HG02763 (cell line): ENCODE measurements around the gene ANP32A.
A peak's percentile ranks its signal among the peaks of the same experiment; 100 is the strongest.

Experiments used
- ATAC-seq: cut with Tn5 transposase; IDR thresholded peaks from one replicate; pipeline ENCODE4 v1.9.1; 2021; ENCODE audit warnings: mild to moderate bottlenecking, moderate library complexity; ENCODE audit not compliant: unreplicated experiment

Gene ANP32A

GRCh38 chr15:68800875-68801274 is 19.8 kb downstream of the ANP32A start:
- no peak for ATAC-seq

GRCh38 chr15:68798346-68799094 is 22.2 kb downstream of the ANP32A start:
- no peak for ATAC-seq

- ATAC-seq = no peak
Measured at GRCh38 chr15:68797599-68798345, 22.9 kb downstream of the ANP32A start.

GRCh38 chr15:68797191-68797590 is 23.5 kb downstream of the ANP32A start:
- no peak for ATAC-seq

- ATAC-seq = no peak
Measured at GRCh38 chr15:68796576-68796975, 24.1 kb downstream of the ANP32A start.

GRCh38 chr15:68795298-68795848 is 25.3 kb downstream of the ANP32A start:
- peak; percentile 63 for ATAC-seq

GRCh38 chr15:68794863-68795262 is 25.8 kb downstream of the ANP32A start:
- no peak for ATAC-seq

GRCh38 chr15:68794307-68794706 is 26.4 kb downstream of the ANP32A start:
- ATAC-seq = no peak

- no peak for ATAC-seq
Measured at GRCh38 chr15:68793776-68794175, 26.9 kb downstream of the ANP32A start.

GRCh38 chr15:68792901-68793766 is 27.6 kb downstream of the ANP32A start:
- no peak for ATAC-seq

GRCh38 chr15:68791431-68792283 is 29.0 kb downstream of the ANP32A start:
- ATAC-seq = peak; percentile 54

- no peak for ATAC-seq
Measured at GRCh38 chr15:68790910-68791309, 29.8 kb downstream of the ANP32A start.

- ATAC-seq = no peak
Measured at GRCh38 chr15:68790242-68790575, 30.5 kb downstream of the ANP32A start.

- no peak for ATAC-seq
Measured at GRCh38 chr15:68789534-68790241, 31.0 kb downstream of the ANP32A start.

- no peak for ATAC-seq
Measured at GRCh38 chr15:68789091-68789490, 31.6 kb downstream of the ANP32A start.

GRCh38 chr15:68788264-68788624 is 32.5 kb downstream of the ANP32A start:
- no peak for ATAC-seq

- no peak for ATAC-seq
Measured at GRCh38 chr15:68787609-68788263, 33.0 kb downstream of the ANP32A start.

- no peak for ATAC-seq
Measured at GRCh38 chr15:68786753-68787152, 33.9 kb downstream of the ANP32A start.

GRCh38 chr15:68785541-68785940 is 35.2 kb downstream of the ANP32A start:
- no peak for ATAC-seq
